Common myeloid progenitor, CD34-positive (primary cell): ENCODE data around the gene CDAN1.

ENCODE experiments used
- CTCF ChIA-PET: fragments of 350-600 bp; sonication (Branson Sonifier 250); formaldehyde crosslinking; loops from one replicate; lab custom pipeline; 2021; ENCODE audit warnings: antibody characterized with exemption; lab: Charles Lee
- POLR2A ChIA-PET: fragments of 350-600 bp; sonication (Branson Sonifier 250); formaldehyde crosslinking; loops from one replicate; lab custom pipeline; 2021; ENCODE audit warnings: antibody characterized with exemption; lab: Charles Lee
- DNase-seq, 3 donors: peaks; one replicate each; pipeline versions ENCODE4 v3.0.0 to v3.0.0-alpha.2; 2013
- H3K27ac ChIP-seq, 2 experiments: 1 replicate in 1 of 2; 2 replicates in 1 of 2; pipeline ENCODE4 v1.7.0; 2013; ENCODE audit warnings: inconsistent platforms in 2 of 2, low read length in 2 of 2, mild to moderate bottlenecking in 2 of 2, low read depth in 1 of 2, moderate library complexity in 1 of 2; ENCODE audit not compliant: severe bottlenecking in 2 of 2, insufficient read depth in 1 of 2, poor library complexity in 1 of 2
- H3K27me3 ChIP-seq, 5 experiments: replicated peaks in 2 of 5; 1 replicate in 3 of 5; 2 replicates in 2 of 5; pipeline versions ENCODE4 v1.6.1 to v1.7.0; 2013; ENCODE audit warnings: low read length in 4 of 5, mild to moderate bottlenecking in 2 of 5, moderate library complexity in 2 of 5, inconsistent platforms in 1 of 5; ENCODE audit not compliant: insufficient read depth in 5 of 5, control insufficient read depth in 4 of 5
- H3K36me3 ChIP-seq, 4 experiments: 1 replicate in 2 of 4; 2 replicates in 2 of 4; pipeline versions ENCODE4 v1.6.1 to v1.7.0; 2013; ENCODE audit warnings: low read length in 3 of 4, control low read depth in 1 of 4, mild to moderate bottlenecking in 1 of 4; ENCODE audit not compliant: control insufficient read depth in 4 of 4, insufficient read depth in 4 of 4
- H3K4me1 ChIP-seq, 4 experiments: 1 replicate in 3 of 4; 2 replicates in 1 of 4; pipeline versions ENCODE4 v1.6.1 to v1.7.1; 2013; ENCODE audit warnings: low read length in 3 of 4, mild to moderate bottlenecking in 3 of 4, control low read depth in 1 of 4, inconsistent platforms in 1 of 4, moderate library complexity in 1 of 4; ENCODE audit not compliant: control insufficient read depth in 4 of 4, insufficient read depth in 4 of 4; ENCODE audit errors: control extremely low read depth in 1 of 4
- H3K4me3 ChIP-seq, 7 experiments: 1 replicate in 4 of 7; 2 replicates in 3 of 7; pipeline versions ENCODE4 v1.5.1 to v1.7.0; 2013; ENCODE audit warnings: mild to moderate bottlenecking in 7 of 7, low read length in 6 of 7, moderate library complexity in 6 of 7, inconsistent platforms in 2 of 7, low read depth in 2 of 7, control low read depth in 1 of 7; ENCODE audit not compliant: insufficient read depth in 4 of 7, control insufficient read depth in 1 of 7; ENCODE audit errors: extremely low read depth in 1 of 7
- H3K9me3 ChIP-seq, 5 experiments: 1 replicate in 4 of 5; 2 replicates in 1 of 5; pipeline versions ENCODE4 v1.6.1 to v1.7.1; 2013; ENCODE audit warnings: low read length in 4 of 5, mild to moderate bottlenecking in 2 of 5, inconsistent platforms in 1 of 5, low read depth in 1 of 5, moderate library complexity in 1 of 5; ENCODE audit not compliant: control insufficient read depth in 4 of 5, insufficient read depth in 2 of 5; ENCODE audit errors: control extremely low read depth in 1 of 5
- WGBS: methylation state at CpG from one replicate; pipeline ENCODE4 v1.1.5; 2013; ENCODE audit not compliant: insufficient coverage; 5-methylcytosine and 5-hydroxymethylcytosine counted together

Gene CDAN1

GRCh38 chr15:42724276-42724675, 12.7 kb downstream of the CDAN1 start:
- CTCF ChIA-PET, result interaction anchor here (0.7 to 2.2 kb wide), 2 partner anchors 11 to 202 kb away, joined by 3 to 5 read pairs; no protein-coding TSS in a partner anchor
- no peaks in the 10 kb centered on the region for H3K9me3 ChIP-seq
- H3K36me3 ChIP-seq, result peaks cover 9 to 97% (median 66%) of the 10 kb centered on the region in 4 experiments
- H3K4me1 ChIP-seq, result no peaks in the 10 kb centered on the region
- DNase-seq, result no peak
- 98% methylated on average over 5 of the region's 6 CpGs for WGBS
- H3K27me3 ChIP-seq, result no peaks in the 10 kb centered on the region
- no peak overlapping the region for H3K27ac ChIP-seq
- no peak overlapping the region for H3K4me3 ChIP-seq
- POLR2A ChIA-PET, result no interaction called here

- DNase-seq, result peak in 2 of 3 donors; percentile 9 to 11
- ChIA-PET POLR2A (no interaction called here), CTCF (interaction anchor here (0.9 to 2.2 kb wide), 3 partner anchors 12 to 203 kb away, joined by 4 to 5 read pairs (median 5); no protein-coding TSS in a partner anchor)
- Histone ChIP-seq H3K27ac (no peak overlapping the region), H3K27me3 (no peaks in the 10 kb centered on the region), H3K36me3 (peaks cover 12 to 97% (median 65%) of the 10 kb centered on the region in 4 experiments), H3K4me1 (no peaks in the 10 kb centered on the region), H3K9me3 (no peaks in the 10 kb centered on the region), H3K4me3 (no peak overlapping the region)
- 100% methylated on average over 2 of the region's 4 CpGs for WGBS
Observed at GRCh38 chr15:42723068-42723467, 13.9 kb downstream of the CDAN1 start.

- H3K9me3 ChIP-seq, result no peaks in the 10 kb centered on the region
- no peak overlapping the region for H3K4me3 ChIP-seq
- no peak overlapping the region for H3K27ac ChIP-seq
- CTCF ChIA-PET, result interaction anchor here (0.9 kb wide), 2 partner anchors 8 to 14 kb away, joined by 3 read pairs; no protein-coding TSS in a partner anchor
- WGBS, result 100% methylated on average over 1 of the region's 3 CpGs
- no peaks in the 10 kb centered on the region for H3K4me1 ChIP-seq
- no peaks in the 10 kb centered on the region for H3K27me3 ChIP-seq
- no peak for DNase-seq
- H3K36me3 ChIP-seq, result peaks cover 13 to 96% (median 63%) of the 10 kb centered on the region in 4 experiments
- POLR2A ChIA-PET, result interaction anchor here (0.6 kb wide), 1 partner anchor 23 kb away, joined by 6 read pairs; no protein-coding TSS in a partner anchor
Observed at GRCh38 chr15:42721916-42722315, 15.0 kb downstream of the CDAN1 start.

GRCh38 chr15:42721016-42721415, 15.9 kb downstream of the CDAN1 start:
- Histone ChIP-seq H3K27me3 (no peaks in the 10 kb centered on the region), H3K9me3 (no peaks in the 10 kb centered on the region), H3K27ac (no peak overlapping the region), H3K36me3 (peaks cover 8 to 93% (median 62%) of the 10 kb centered on the region in 4 experiments), H3K4me1 (no peaks in the 10 kb centered on the region), H3K4me3 (no peak overlapping the region)
- 90% methylated on average over 4 of the region's 6 CpGs for WGBS
- CTCF ChIA-PET, result no interaction called here
- POLR2A ChIA-PET, result no interaction called here
- no peak for DNase-seq

GRCh38 chr15:42720071-42720470, 16.9 kb downstream of the CDAN1 start:
- no peak overlapping the region for H3K4me3 ChIP-seq
- H3K36me3 ChIP-seq, result peaks cover 8 to 84% (median 58%) of the 10 kb centered on the region in 4 experiments
- no peaks in the 10 kb centered on the region for H3K9me3 ChIP-seq
- CTCF ChIA-PET, result interaction anchor here (0.9 to 1.8 kb wide), 2 partner anchors 9 to 14 kb away, joined by 3 to 4 read pairs; no protein-coding TSS in a partner anchor
- WGBS, result 100% methylated on average over 2 of the region's 3 CpGs
- no peaks in the 10 kb centered on the region for H3K27me3 ChIP-seq
- H3K4me1 ChIP-seq, result no peaks in the 10 kb centered on the region
- DNase-seq, result no peak
- POLR2A ChIA-PET, result no interaction called here
- no peak overlapping the region for H3K27ac ChIP-seq

- 100% methylated on average over 5 of the region's 6 CpGs for WGBS
- no peak overlapping the region for H3K4me3 ChIP-seq
- H3K9me3 ChIP-seq, result no peaks in the 10 kb centered on the region
- H3K27ac ChIP-seq, result no peak overlapping the region
- H3K36me3 ChIP-seq, result peaks cover 8 to 74% (median 52%) of the 10 kb centered on the region in 4 experiments
- H3K4me1 ChIP-seq, result no peaks in the 10 kb centered on the region
- no peaks in the 10 kb centered on the region for H3K27me3 ChIP-seq
- POLR2A ChIA-PET, result no interaction called here
- no peak for DNase-seq
- CTCF ChIA-PET, result interaction anchor here (0.9 to 1.8 kb wide), 2 partner anchors 10 to 13 kb away, joined by 3 to 4 read pairs; no protein-coding TSS in a partner anchor
Observed at GRCh38 chr15:42719043-42719442, 17.9 kb downstream of the CDAN1 start.

- no peak overlapping the region for H3K27ac ChIP-seq
- H3K4me3 ChIP-seq, result no peak overlapping the region
- H3K27me3 ChIP-seq, result no peaks in the 10 kb centered on the region
- H3K4me1 ChIP-seq, result no peaks in the 10 kb centered on the region
- no peak for DNase-seq
- CTCF ChIA-PET, result interaction anchor here (1.2 kb wide), 1 partner anchor 11 kb away, joined by 5 read pairs; no protein-coding TSS in a partner anchor
- POLR2A ChIA-PET, result no interaction called here
- H3K9me3 ChIP-seq, result no peaks in the 10 kb centered on the region
- WGBS, result 100% methylated on average over 1 of the region's 2 CpGs
- peaks cover 8 to 55% (median 37%) of the 10 kb centered on the region in 4 experiments for H3K36me3 ChIP-seq
Observed at GRCh38 chr15:42716626-42717025, 20.3 kb downstream of the CDAN1 start.
